ENCODE measurements around the gene USP24.

DNA sequence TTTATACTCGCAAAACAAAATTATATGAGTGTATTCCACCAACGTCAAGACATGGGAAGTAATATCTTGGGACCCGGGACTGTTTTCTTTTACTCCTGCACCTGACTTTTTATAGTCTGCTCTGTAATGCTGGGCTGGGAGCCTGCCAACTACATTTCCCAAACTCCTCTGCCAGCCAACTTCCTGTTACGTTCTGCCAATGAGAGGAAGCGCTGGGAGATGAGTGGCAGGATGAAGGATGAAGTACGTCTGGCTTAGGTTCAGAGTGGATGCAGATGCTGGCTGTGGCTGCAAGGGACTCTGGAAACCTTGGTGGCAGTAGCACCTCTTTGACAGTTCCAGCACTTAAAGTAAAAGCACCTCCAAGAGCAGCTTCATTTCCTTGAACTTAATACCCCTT, 59.6 kb downstream of the USP24 start:
- no peak for TF ChIP-seq POLR2A (IDR thresholded peaks at IDR 0.05)
- TF ChIP-seq, protein P1, sequence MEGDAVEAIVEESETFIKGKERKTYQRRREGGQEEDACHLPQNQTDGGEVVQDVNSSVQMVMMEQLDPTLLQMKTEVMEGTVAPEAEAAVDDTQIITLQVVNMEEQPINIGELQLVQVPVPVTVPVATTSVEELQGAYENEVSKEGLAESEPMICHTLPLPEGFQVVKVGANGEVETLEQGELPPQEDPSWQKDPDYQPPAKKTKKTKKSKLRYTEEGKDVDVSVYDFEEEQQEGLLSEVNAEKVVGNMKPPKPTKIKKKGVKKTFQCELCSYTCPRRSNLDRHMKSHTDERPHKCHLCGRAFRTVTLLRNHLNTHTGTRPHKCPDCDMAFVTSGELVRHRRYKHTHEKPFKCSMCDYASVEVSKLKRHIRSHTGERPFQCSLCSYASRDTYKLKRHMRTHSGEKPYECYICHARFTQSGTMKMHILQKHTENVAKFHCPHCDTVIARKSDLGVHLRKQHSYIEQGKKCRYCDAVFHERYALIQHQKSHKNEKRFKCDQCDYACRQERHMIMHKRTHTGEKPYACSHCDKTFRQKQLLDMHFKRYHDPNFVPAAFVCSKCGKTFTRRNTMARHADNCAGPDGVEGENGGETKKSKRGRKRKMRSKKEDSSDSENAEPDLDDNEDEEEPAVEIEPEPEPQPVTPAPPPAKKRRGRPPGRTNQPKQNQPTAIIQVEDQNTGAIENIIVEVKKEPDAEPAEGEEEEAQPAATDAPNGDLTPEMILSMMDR (IDR thresholded peaks at IDR 0.05) = no peak
